ENCODE data around the gene HOXB9.

The HOXB9 gene

GRCh38 chr17:48609033-48609432 is 17.1 kb downstream of the HOXB9 start:
- H3K4me3 ChIP-seq (replicated peaks; ENCODE audit: insufficient read depth, low read length), result no peak overlapping the region
- TF ChIP-seq POLR2AphosphoS5 (IDR thresholded peaks at IDR 0.05; ENCODE audit: low read depth) (no peak), CTCF (IDR thresholded peaks at IDR 0.05; ENCODE audit: insufficient read depth, low read length) (no peak), REST (IDR thresholded peaks at IDR 0.05; ENCODE audit: insufficient replicate concordance, low read depth) (no peak), GABPA (IDR thresholded peaks at IDR 0.05; ENCODE audit: low read depth) (no peak), SPI1 (IDR thresholded peaks at IDR 0.05; ENCODE audit: borderline replicate concordance, low read depth) (no peak)
- peaks cover 69% of the 10 kb centered on the region for H3K27me3 ChIP-seq (ENCODE audit: insufficient read depth, poor library complexity, severe bottlenecking)

GRCh38 chr17:48608494-48608834 is 17.7 kb downstream of the HOXB9 start:
- no peak overlapping the region for H3K27ac ChIP-seq (replicated peaks)
- H3K27me3 ChIP-seq (ENCODE audit: insufficient read depth, poor library complexity, severe bottlenecking), result peaks cover 69% of the 10 kb centered on the region
- TF ChIP-seq GABPA (IDR thresholded peaks at IDR 0.05; ENCODE audit: low read depth) (no peak), POLR2AphosphoS5 (IDR thresholded peaks at IDR 0.05; ENCODE audit: low read depth) (no peak), SPI1 (IDR thresholded peaks at IDR 0.05; ENCODE audit: borderline replicate concordance, low read depth) (no peak), CTCF (IDR thresholded peaks at IDR 0.05; ENCODE audit: insufficient read depth, low read length) (no peak), REST (IDR thresholded peaks at IDR 0.05; ENCODE audit: insufficient replicate concordance, low read depth) (no peak)
- no peak overlapping the region for H3K4me3 ChIP-seq (replicated peaks; ENCODE audit: insufficient read depth, low read length)
- no peak for DNase-seq (ENCODE audit: low read depth in 1 of 2, low spot score in 1 of 2)

More at GRCh38 chr17:48609033-48609432, 17.1 kb downstream of the HOXB9 start:
- no peak overlapping the region for H3K27ac ChIP-seq (replicated peaks)
- no peak for DNase-seq (ENCODE audit: low read depth in 1 of 2, low spot score in 1 of 2)

GRCh38 chr17:48606892-48607614 is 19.1 kb downstream of the HOXB9 start:
- H3K27me3 ChIP-seq (ENCODE audit: insufficient read depth, poor library complexity, severe bottlenecking), result peaks cover 71% of the 10 kb centered on the region
- H3K27ac ChIP-seq (replicated peaks), result no peak overlapping the region
- H3K4me3 ChIP-seq (replicated peaks; ENCODE audit: insufficient read depth, low read length), result no peak overlapping the region
- TF ChIP-seq SPI1 (IDR thresholded peaks at IDR 0.05; ENCODE audit: borderline replicate concordance, low read depth) (no peak), CTCF (IDR thresholded peaks at IDR 0.05; ENCODE audit: insufficient read depth, low read length) (no peak), REST (IDR thresholded peaks at IDR 0.05; ENCODE audit: insufficient replicate concordance, low read depth) (no peak), POLR2AphosphoS5 (IDR thresholded peaks at IDR 0.05; ENCODE audit: low read depth) (no peak), GABPA (IDR thresholded peaks at IDR 0.05; ENCODE audit: low read depth) (no peak)
- DNase-seq (ENCODE audit: low read depth in 1 of 2, low spot score in 1 of 2), result no peak
